Measurements from ENCODE around the gene SLC43A1. TPM values are rescaled to one million over a fixed set of nuclear protein-coding genes. Genes with fewer than 3 reads are reported as not detected.

The SLC43A1 gene
- total RNA-seq, 4 donors from 2014 or later, result 13.1 to 48.4 (median 22.5) TPM

DNA sequence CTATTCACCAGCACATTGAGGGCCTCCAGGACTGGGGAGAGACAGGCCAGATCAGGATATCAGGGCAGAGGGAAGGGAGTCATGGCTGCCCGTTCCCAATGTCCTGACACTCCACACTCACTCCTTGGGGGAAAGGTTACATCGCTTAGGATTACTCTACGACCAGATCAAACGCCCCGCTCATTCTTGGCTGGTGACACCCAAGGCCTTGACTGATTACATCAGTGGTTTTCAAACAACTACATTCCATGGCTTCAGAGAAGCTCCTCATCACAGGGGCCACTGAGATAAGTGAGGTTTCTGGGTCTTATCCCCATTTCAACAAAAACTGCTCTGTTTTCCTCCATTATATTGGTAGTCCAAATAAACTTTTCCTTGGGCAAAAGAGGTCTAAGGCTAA lies 37.0 kb upstream of the SLC43A1 start:
- intact Hi-C loops (cut with DNase I; ENCODE audit: low total_unique reads), result no loop called here

DNA sequence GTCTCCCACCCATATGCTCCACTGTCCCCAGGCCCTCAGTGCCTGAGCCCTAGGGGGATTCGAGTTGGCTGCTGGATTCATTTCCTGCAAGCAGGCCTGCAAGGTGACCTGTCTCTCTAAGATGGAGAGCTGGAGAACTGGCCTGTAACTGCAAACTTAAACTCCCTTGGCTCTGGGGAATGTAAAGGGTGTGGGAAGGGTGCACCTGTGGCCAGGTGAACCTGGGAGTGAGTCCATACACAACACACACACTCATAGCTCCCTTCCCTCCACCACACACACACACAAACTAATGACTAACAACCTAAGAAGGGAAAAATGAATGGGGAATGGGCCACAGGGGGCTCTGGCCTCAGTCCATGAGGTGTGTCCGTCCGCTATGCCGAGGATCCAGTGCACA lies 36.4 kb upstream of the SLC43A1 start:
- Histone ChIP-seq H3K4me1 (no peaks in the 10 kb centered on the region), H3K4me3 (no peak overlapping the region), H3K27ac (no peak overlapping the region), H3K36me3 (no peaks in the 10 kb centered on the region), H3K27me3 (no peaks in the 10 kb centered on the region), H3K9me3 (no peaks in the 10 kb centered on the region)
- no peak for DNase-seq
- TF ChIP-seq, protein P1, sequence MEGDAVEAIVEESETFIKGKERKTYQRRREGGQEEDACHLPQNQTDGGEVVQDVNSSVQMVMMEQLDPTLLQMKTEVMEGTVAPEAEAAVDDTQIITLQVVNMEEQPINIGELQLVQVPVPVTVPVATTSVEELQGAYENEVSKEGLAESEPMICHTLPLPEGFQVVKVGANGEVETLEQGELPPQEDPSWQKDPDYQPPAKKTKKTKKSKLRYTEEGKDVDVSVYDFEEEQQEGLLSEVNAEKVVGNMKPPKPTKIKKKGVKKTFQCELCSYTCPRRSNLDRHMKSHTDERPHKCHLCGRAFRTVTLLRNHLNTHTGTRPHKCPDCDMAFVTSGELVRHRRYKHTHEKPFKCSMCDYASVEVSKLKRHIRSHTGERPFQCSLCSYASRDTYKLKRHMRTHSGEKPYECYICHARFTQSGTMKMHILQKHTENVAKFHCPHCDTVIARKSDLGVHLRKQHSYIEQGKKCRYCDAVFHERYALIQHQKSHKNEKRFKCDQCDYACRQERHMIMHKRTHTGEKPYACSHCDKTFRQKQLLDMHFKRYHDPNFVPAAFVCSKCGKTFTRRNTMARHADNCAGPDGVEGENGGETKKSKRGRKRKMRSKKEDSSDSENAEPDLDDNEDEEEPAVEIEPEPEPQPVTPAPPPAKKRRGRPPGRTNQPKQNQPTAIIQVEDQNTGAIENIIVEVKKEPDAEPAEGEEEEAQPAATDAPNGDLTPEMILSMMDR (IDR thresholded peaks at IDR 0.05), result no peak
- TF ChIP-seq POLR2A (IDR thresholded peaks at IDR 0.05), result no peak
- intact Hi-C loops (cut with DNase I; ENCODE audit: low total_unique reads), result no loop called here

More for the DNA sequence above, 37.0 kb upstream of the SLC43A1 start:
- H3K27me3 ChIP-seq, result no peaks in the 10 kb centered on the region
- TF ChIP-seq, protein P1 (IDR thresholded peaks at IDR 0.05), result no peak
- no peak for TF ChIP-seq POLR2A (IDR thresholded peaks at IDR 0.05)
- H3K4me1 ChIP-seq, result no peaks in the 10 kb centered on the region
- no peak for DNase-seq
- H3K27ac ChIP-seq, result no peak overlapping the region
- no peak overlapping the region for H3K4me3 ChIP-seq
- no peaks in the 10 kb centered on the region for H3K9me3 ChIP-seq
- H3K36me3 ChIP-seq, result no peaks in the 10 kb centered on the region

DNA sequence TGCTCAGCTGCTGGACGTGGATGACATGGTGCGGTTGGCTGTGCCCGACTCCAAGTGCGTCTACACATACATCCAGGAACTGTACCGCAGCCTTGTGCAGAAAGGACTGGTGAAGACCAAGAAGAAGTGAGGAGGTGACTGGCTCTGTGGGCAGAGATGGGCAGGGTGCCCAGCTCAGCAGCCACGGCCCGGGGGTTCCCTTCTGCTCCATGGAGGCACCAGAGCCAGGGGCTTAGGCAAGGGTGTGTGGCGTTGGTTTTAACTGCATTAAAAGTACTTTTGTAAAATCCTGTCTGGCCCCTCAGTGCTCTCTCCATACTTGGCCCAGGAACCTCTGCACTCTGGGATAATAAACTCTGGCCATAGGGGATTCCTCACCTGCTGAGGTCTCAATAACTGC lies 34.5 kb upstream of the SLC43A1 start:
- DNase-seq, result no peak

DNA sequence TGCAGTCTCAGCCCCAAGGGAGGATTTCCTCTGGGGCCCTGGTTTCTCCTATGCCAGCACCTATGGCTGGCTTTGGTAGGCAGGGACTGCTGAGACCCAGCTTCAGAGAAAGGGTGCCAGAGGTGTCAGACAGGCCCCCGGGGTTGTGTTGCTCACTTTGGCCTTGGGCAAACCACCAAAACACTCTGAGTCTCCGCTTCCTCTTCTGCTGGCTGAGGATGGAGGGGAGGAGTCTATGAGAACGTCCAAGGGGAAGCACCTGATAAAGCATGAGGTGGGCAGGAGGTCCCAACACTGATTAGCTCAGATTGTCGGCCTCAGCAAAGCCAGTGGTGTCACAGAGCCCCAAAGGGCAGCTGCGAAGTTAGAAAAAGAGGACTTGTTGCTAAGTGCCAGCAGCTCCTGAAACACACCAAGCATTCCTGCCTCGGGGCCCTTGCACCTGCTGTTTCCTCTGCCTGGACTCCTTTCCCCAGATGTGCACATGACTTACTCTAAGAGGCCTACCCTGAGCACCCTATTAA lies 32.4 kb upstream of the SLC43A1 start:
- no peaks in the 10 kb centered on the region for H3K27me3 ChIP-seq
- TF ChIP-seq, protein P1 (IDR thresholded peaks at IDR 0.05), result no peak
- no peak for TF ChIP-seq POLR2A (IDR thresholded peaks at IDR 0.05)
- H3K4me3 ChIP-seq, result no peak overlapping the region
- no peaks in the 10 kb centered on the region for H3K36me3 ChIP-seq
- H3K9me3 ChIP-seq, result no peaks in the 10 kb centered on the region
- intact Hi-C loops (cut with DNase I; ENCODE audit: low total_unique reads), result no loop called here
- H3K4me1 ChIP-seq, result no peaks in the 10 kb centered on the region
- no peak overlapping the region for H3K27ac ChIP-seq
- DNase-seq, result no peak

More for the DNA sequence above, 34.5 kb upstream of the SLC43A1 start:
- no peaks in the 10 kb centered on the region for H3K36me3 ChIP-seq
- no peak overlapping the region for H3K4me3 ChIP-seq
- TF ChIP-seq, protein P1 (IDR thresholded peaks at IDR 0.05), result no peak
- TF ChIP-seq POLR2A (IDR thresholded peaks at IDR 0.05), result no peak
- intact Hi-C loops (cut with DNase I; ENCODE audit: low total_unique reads), result no loop called here
- no peak overlapping the region for H3K27ac ChIP-seq
- no peaks in the 10 kb centered on the region for H3K27me3 ChIP-seq
- H3K4me1 ChIP-seq, result no peaks in the 10 kb centered on the region
- no peaks in the 10 kb centered on the region for H3K9me3 ChIP-seq

DNA sequence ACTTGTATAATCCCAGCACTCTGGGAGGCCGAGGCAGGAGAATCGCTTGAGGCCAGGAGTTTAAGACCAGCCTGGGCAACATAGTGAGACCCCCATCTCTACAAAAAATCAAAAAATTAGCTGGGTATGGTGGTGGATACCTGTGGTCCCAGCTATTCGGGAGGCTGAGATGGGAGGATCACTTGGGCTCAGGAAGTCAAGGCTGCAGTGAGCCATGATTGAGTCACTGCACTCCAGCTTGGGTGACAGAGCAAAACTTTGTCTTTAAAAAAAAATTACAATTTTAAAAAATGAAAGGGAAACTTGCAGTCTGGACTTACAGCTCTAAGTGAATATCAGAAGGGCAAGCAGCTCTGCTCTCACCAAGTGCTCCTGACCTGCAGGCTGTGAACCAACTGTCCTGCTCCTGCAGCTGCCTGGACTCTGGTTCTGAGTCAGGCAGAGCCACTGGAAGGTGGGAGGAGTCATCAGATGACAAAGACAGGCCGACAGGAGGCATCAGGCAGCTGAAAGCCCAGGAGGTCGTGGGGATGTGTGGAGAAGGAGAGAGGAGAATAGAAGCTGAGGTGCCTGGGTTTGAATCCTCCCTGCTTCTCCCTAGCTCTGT lies 31.5 kb upstream of the SLC43A1 start:
- H3K9me3 ChIP-seq, result no peaks in the 10 kb centered on the region
- intact Hi-C loops (cut with DNase I; ENCODE audit: low total_unique reads), result no loop called here

More for the DNA sequence above, 31.5 kb upstream of the SLC43A1 start:
- no peak overlapping the region for H3K4me3 ChIP-seq
- no peaks in the 10 kb centered on the region for H3K27me3 ChIP-seq
- DNase-seq, result no peak
- H3K36me3 ChIP-seq, result no peaks in the 10 kb centered on the region
- H3K27ac ChIP-seq, result no peak overlapping the region
- TF ChIP-seq POLR2A (IDR thresholded peaks at IDR 0.05), result no peak
- TF ChIP-seq, protein P1 (IDR thresholded peaks at IDR 0.05), result no peak
- no peaks in the 10 kb centered on the region for H3K4me1 ChIP-seq
